Esophagus muscularis mucosa (tissue), 3 donors: ENCODE measurements around the gene PALS2.

ENCODE experiments used
- POLR2A ChIP-seq: fragments of 450-650 bp; IDR thresholded peaks from one replicate; pipeline ENCODE4 v1.6.1; 2017; ENCODE audit warnings: antibody characterized with exemption, moderate library complexity, mild to moderate bottlenecking, low read depth
- POLR2AphosphoS5 ChIP-seq, 2 donors: sonication (generic); formaldehyde crosslinking; IDR thresholded peaks; one replicate each; pipeline ENCODE4 v1.6.1; 2017; ENCODE audit warnings: antibody characterized with exemption in 2 of 2
- TF ChIP-seq, protein P1 (sequence below), 3 experiments: fragments of 200-600 bp in 2 of 3; fragments of 450-650 bp in 1 of 3; sonication (generic) in 2 of 3; IDR thresholded peaks; one replicate each; pipeline ENCODE4 v1.5.1; 2017 to 2019; ENCODE audit warnings: antibody characterized with exemption in 3 of 3, mild to moderate bottlenecking in 2 of 3, moderate library complexity in 1 of 3

DNA sequence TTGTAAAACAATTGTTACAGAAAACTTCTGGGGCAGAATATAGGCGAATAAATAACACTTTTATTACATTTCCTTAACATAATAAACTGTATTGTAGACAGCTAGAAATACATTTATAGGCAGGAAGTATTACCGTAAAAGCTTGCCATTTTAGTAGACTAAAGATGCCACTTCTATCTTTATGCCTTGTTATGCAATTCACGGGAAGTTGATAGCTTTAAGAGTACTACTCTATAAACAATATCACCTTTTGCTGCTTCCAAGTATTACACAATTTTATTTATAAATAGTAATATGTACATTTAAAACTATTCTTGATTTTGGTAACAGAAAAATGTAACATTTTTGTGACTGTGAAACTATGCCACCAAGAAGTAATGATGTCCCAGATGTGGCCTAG, 37.9 kb downstream of the PALS2 start:
- TF ChIP-seq, protein P1, sequence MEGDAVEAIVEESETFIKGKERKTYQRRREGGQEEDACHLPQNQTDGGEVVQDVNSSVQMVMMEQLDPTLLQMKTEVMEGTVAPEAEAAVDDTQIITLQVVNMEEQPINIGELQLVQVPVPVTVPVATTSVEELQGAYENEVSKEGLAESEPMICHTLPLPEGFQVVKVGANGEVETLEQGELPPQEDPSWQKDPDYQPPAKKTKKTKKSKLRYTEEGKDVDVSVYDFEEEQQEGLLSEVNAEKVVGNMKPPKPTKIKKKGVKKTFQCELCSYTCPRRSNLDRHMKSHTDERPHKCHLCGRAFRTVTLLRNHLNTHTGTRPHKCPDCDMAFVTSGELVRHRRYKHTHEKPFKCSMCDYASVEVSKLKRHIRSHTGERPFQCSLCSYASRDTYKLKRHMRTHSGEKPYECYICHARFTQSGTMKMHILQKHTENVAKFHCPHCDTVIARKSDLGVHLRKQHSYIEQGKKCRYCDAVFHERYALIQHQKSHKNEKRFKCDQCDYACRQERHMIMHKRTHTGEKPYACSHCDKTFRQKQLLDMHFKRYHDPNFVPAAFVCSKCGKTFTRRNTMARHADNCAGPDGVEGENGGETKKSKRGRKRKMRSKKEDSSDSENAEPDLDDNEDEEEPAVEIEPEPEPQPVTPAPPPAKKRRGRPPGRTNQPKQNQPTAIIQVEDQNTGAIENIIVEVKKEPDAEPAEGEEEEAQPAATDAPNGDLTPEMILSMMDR (IDR thresholded peaks at IDR 0.05) = no peak
- TF ChIP-seq POLR2AphosphoS5 (IDR thresholded peaks at IDR 0.05) (no peak), POLR2A (no peak)
